Stomach (tissue), 9 donors: ENCODE data around the gene EFNA3. TPM values are rescaled to one million over a fixed set of nuclear protein-coding genes. Genes with fewer than 3 reads are reported as not detected.
A peak's percentile ranks its signal among the peaks of the same experiment; 100 is the strongest.

Experiments used
- DNase-seq, 2 donors: peaks; one replicate each; pipeline versions ENCODE4 v3.0.0 to v3.0.0-alpha.2; 2013 to 2019
- H3K27ac ChIP-seq, 5 donors: fragments of 200-600 bp in 4 of 5; sonication (generic) in 4 of 5; one replicate each; pipeline ENCODE4 v1.5.1; 2013 to 2019; ENCODE audit warnings: mild to moderate bottlenecking in 1 of 5, moderate library complexity in 1 of 5
- H3K27me3 ChIP-seq, 3 donors: fragments of 200-600 bp; sonication (generic); one replicate each; pipeline ENCODE4 v1.5.1; 2017 to 2019; ENCODE audit warnings: mixed run types in 1 of 3
- H3K36me3 ChIP-seq, 4 donors: fragments of 200-600 bp; sonication (generic); 1 replicate in 3 of 4; 2 replicates in 1 of 4; pipeline ENCODE4 v1.5.1; 2016 to 2019
- H3K4me1 ChIP-seq, 4 donors: fragments of 200-600 bp; sonication (generic); one replicate each; pipeline ENCODE4 v1.5.1; 2016 to 2019
- H3K4me3 ChIP-seq, 4 donors: fragments of 200-600 bp; sonication (generic) in 3 of 4; one replicate each; pipeline ENCODE4 v1.5.1; 2016 to 2019; ENCODE audit warnings: mild to moderate bottlenecking in 1 of 4
- H3K9me3 ChIP-seq, 4 donors: fragments of 200-600 bp; sonication (generic); one replicate each; pipeline ENCODE4 v1.5.1; 2016 to 2019
- EP300 ChIP-seq: sonication (generic); formaldehyde crosslinking; IDR thresholded peaks from one replicate; pipeline ENCODE4 v1.6.1; 2017; ENCODE audit warnings: antibody characterized with exemption
- POLR2A ChIP-seq, 4 donors: fragments of 450-650 bp; IDR thresholded peaks; one replicate each; pipeline ENCODE4 v1.6.1; 2016; ENCODE audit warnings: antibody characterized with exemption in 4 of 4, control low read depth in 2 of 4, mild to moderate bottlenecking in 1 of 4, moderate library complexity in 1 of 4
- POLR2AphosphoS5 ChIP-seq, 3 donors: sonication (generic); formaldehyde crosslinking; IDR thresholded peaks; one replicate each; pipeline ENCODE4 v1.6.1; 2016; ENCODE audit warnings: antibody characterized with exemption in 3 of 3
- WGBS, 5 donors: extraction: QIAGEN DNeasy Blood & Tissue Kit in 3 of 5; methylation state at CpG; one replicate each; pipeline versions ENCODE4 v1.1.5 to v1.1.7; 2013 to 2018; 5-methylcytosine and 5-hydroxymethylcytosine counted together
- intact Hi-C: fragments of 100-400 bp; cut with DNase I; formaldehyde crosslinking; loops from one replicate; pipeline ENCODE4 v1.15.1; 2023; ENCODE audit warnings: low total_unique reads
- polyA plus RNA-seq, 3 donors: library from polyadenylated mRNA; stranded (reverse); fragments of 200-250 nt; gene quantifications; one replicate each; pipeline ENCODE4 v1.2.3, GENCODE V29; 2013
- total RNA-seq, 5 donors: library from RNA; depleted of rRNA; stranded (reverse); fragments of >200 nt; gene quantifications; one replicate each; pipeline versions ENCODE4 v1.1.0 to v1.2.3, GENCODE V29; 2014 to 2016
- TF ChIP-seq, protein P1 (sequence below), 7 experiments: fragments of 450-650 bp in 4 of 7; fragments of 200-600 bp in 3 of 7; sonication (generic) in 3 of 7; IDR thresholded peaks; one replicate each; pipeline ENCODE4 v1.5.1; 2016 to 2019; ENCODE audit warnings: antibody characterized with exemption in 7 of 7, control low read depth in 2 of 7, mild to moderate bottlenecking in 1 of 7
- donor health status: healthy with polysubstance abuse.
- donor health status: Bipolar disorder and iron deficiency.
- donor health status: healthy.

Gene EFNA3
- total and polyA plus RNA-seq, 8 donors, result 0.76 to 4.9 (median 1.5) TPM; not detected in 5

GRCh38 chr1:155049651-155050559, 28.7 kb upstream of the EFNA3 start:
- H3K4me1 ChIP-seq, result peaks cover 37 to 52% (median 50%) of the 10 kb centered on the region in 4 donors
- intact Hi-C loops, result no loop called here
- no peaks in the 10 kb centered on the region for H3K27me3 ChIP-seq
- peak overlapping the region; percentile 73 to 89 (median 78) for H3K4me3 ChIP-seq
- peak in 1 of 2 donors; percentile 44 for DNase-seq
- no peaks in the 10 kb centered on the region for H3K9me3 ChIP-seq
- WGBS, 5 donors, result 9 to 21% (median 13%) methylated on average over 10 of the region's 10 CpGs
- no peak for TF ChIP-seq POLR2AphosphoS5 (IDR thresholded peaks at IDR 0.05)
- TF ChIP-seq EP300, result no peak
- TF ChIP-seq POLR2A (IDR thresholded peaks at IDR 0.05), result no peak
- TF ChIP-seq, protein P1, sequence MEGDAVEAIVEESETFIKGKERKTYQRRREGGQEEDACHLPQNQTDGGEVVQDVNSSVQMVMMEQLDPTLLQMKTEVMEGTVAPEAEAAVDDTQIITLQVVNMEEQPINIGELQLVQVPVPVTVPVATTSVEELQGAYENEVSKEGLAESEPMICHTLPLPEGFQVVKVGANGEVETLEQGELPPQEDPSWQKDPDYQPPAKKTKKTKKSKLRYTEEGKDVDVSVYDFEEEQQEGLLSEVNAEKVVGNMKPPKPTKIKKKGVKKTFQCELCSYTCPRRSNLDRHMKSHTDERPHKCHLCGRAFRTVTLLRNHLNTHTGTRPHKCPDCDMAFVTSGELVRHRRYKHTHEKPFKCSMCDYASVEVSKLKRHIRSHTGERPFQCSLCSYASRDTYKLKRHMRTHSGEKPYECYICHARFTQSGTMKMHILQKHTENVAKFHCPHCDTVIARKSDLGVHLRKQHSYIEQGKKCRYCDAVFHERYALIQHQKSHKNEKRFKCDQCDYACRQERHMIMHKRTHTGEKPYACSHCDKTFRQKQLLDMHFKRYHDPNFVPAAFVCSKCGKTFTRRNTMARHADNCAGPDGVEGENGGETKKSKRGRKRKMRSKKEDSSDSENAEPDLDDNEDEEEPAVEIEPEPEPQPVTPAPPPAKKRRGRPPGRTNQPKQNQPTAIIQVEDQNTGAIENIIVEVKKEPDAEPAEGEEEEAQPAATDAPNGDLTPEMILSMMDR (IDR thresholded peaks at IDR 0.05), result no peak
- peak overlapping the region; percentile 92 to 97 (median 95) for H3K27ac ChIP-seq
- H3K36me3 ChIP-seq, result peaks cover 7 to 17% (median 15%) of the 10 kb centered on the region in 4 donors

DNA sequence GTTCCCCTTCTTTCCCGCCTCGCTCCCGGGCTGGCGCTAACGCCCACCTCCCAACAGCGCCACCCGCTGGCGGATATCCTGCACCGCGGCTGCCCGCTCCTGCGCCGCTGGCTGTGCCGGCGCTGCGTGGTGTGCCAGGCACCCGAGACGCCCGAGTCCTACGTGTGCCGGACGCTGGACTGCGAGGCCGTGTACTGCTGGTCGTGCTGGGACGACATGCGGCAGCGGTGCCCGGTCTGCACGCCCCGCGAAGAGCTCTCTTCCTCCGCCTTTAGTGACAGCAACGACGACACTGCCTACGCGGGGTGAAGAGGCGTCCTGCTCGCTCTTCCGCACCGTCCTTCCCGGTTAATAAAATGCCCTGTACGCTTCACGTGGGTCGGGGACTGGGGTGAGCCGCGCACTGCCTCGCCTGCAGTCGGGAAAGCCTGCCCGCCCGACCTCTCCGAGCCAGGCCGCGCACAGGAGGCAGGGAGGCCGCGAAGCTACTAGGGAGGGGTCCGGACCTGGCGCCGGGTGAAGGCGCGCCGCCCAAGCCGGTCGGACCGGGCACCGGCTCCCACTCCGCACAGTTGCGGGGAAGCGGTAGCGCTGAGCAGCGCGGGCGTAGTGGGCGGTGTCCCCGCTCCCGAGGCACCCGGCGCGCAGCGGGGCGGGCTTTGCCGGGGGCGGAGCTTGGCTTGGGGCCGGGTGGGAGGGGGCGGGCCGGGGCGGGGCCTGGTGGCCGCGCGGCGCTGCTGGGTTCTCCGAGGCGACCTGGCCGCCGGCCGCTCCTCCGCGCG, 27.9 kb upstream of the EFNA3 start, which contains the start of gene ADAM15:
ADAM15 (plus strand) TSS at position 757 of the 782 bp plus-strand sequence. CDS start 71 bp downstream, outside the sequence.
- DNase-seq, result peak; percentile 91 to 94
- H3K9me3 ChIP-seq, result no peaks in the 10 kb centered on the region
- peak within 1 kb of the TSS; percentile 73 to 89 (median 78) for H3K4me3 ChIP-seq
- TF ChIP-seq EP300, result no peak
- TF ChIP-seq, protein P1 (IDR thresholded peaks at IDR 0.05), result peak in 6 of 7 experiments; percentile 75 to 97 (median 90)
- TF ChIP-seq POLR2A (IDR thresholded peaks at IDR 0.05), result no peak
- TF ChIP-seq POLR2AphosphoS5 (IDR thresholded peaks at IDR 0.05), result peak; percentile 8 to 77 (median 45)
- H3K4me1 ChIP-seq, result peaks cover 33 to 47% (median 43%) of the 10 kb centered on the region in 4 donors
- peaks cover 9 to 26% (median 23%) of the 10 kb centered on the region in 4 donors for H3K36me3 ChIP-seq
- intact Hi-C loops, result no loop called here
- H3K27me3 ChIP-seq, result no peaks in the 10 kb centered on the region
- peak within 1 kb of the TSS; percentile 92 to 97 (median 95) for H3K27ac ChIP-seq
- WGBS, 5 donors, result 1 to 3% (median 1%) methylated on average over 19 to 99 of the region's 99 CpGs

DNA sequence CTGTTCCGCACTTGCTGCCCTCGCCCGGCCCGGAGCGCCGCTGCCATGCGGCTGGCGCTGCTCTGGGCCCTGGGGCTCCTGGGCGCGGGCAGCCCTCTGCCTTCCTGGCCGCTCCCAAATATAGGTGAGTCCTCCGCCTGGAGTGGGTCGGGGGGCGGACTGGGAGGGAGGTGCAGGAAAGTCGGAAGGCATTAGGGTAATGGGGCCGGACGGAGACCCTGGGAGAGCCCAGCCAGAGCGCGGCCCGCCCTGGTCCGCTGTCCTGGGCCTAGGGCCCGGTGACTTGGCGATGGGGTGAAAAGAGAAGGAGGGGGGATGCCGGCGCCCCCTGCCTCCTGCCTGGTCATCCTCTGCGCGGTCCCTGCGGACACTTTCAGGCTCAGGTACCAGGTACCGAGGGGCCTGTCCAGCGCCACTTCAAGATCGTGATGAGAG, 27.3 kb upstream of the EFNA3 start:
- WGBS, 5 donors, result 0 to 1% (median 0%) methylated on average over 6 to 31 of the region's 31 CpGs

More for the DNA sequence above, 27.3 kb upstream of the EFNA3 start:
- H3K4me1 ChIP-seq, result peaks cover 33 to 47% (median 43%) of the 10 kb centered on the region in 4 donors
- H3K4me3 ChIP-seq, result peak overlapping the region; percentile 73 to 89 (median 78)
- DNase-seq, result no peak
- TF ChIP-seq POLR2A (IDR thresholded peaks at IDR 0.05), result no peak
- TF ChIP-seq, protein P1 (IDR thresholded peaks at IDR 0.05), result no peak
- peak in 1 of 3 donors; percentile 80 for TF ChIP-seq POLR2AphosphoS5 (IDR thresholded peaks at IDR 0.05)
- no peak for TF ChIP-seq EP300
- peak overlapping the region; percentile 92 to 97 (median 95) for H3K27ac ChIP-seq
- no peaks in the 10 kb centered on the region for H3K9me3 ChIP-seq
- H3K36me3 ChIP-seq, result peaks cover 13 to 32% (median 29%) of the 10 kb centered on the region in 4 donors
- H3K27me3 ChIP-seq, result no peaks in the 10 kb centered on the region
- intact Hi-C loops, result no loop called here
